Activated naive CD8-positive, alpha-beta T cell (primary cell): ENCODE results near the gene NES.

Experiments used
- H3K27ac Mint-ChIP-seq: one replicate; pipeline ENCODE4 v1.8.0; 2021; ENCODE audit warnings: mixed read lengths
- H3K27me3 Mint-ChIP-seq: one replicate; pipeline ENCODE4 v1.8.0; 2021; ENCODE audit warnings: mixed read lengths
- H3K36me3 Mint-ChIP-seq: one replicate; pipeline ENCODE4 v1.8.0; 2021; ENCODE audit warnings: mixed read lengths
- H3K4me1 Mint-ChIP-seq: one replicate; pipeline ENCODE4 v1.8.0; 2021; ENCODE audit warnings: low read depth, mixed read lengths
- H3K4me3 Mint-ChIP-seq: one replicate; pipeline ENCODE4 v1.8.0; 2021; ENCODE audit warnings: mild to moderate bottlenecking, mixed read lengths
- H3K9me3 Mint-ChIP-seq: one replicate; pipeline ENCODE4 v1.8.0; 2021; ENCODE audit warnings: low read depth, mixed read lengths

NES gene

GRCh38 chr1:156676114-156676819 is 940 bp downstream of the NES start:
- H3K27me3 Mint-ChIP-seq: peaks cover 25% of the 10 kb centered on the region
- no peaks in the 10 kb centered on the region for H3K9me3 Mint-ChIP-seq
- H3K27ac Mint-ChIP-seq: no peak overlapping the region
- peaks cover 2% of the 10 kb centered on the region for H3K36me3 Mint-ChIP-seq
- H3K4me3 Mint-ChIP-seq: no peak overlapping the region
- peaks cover 12% of the 10 kb centered on the region for H3K4me1 Mint-ChIP-seq

DNA sequence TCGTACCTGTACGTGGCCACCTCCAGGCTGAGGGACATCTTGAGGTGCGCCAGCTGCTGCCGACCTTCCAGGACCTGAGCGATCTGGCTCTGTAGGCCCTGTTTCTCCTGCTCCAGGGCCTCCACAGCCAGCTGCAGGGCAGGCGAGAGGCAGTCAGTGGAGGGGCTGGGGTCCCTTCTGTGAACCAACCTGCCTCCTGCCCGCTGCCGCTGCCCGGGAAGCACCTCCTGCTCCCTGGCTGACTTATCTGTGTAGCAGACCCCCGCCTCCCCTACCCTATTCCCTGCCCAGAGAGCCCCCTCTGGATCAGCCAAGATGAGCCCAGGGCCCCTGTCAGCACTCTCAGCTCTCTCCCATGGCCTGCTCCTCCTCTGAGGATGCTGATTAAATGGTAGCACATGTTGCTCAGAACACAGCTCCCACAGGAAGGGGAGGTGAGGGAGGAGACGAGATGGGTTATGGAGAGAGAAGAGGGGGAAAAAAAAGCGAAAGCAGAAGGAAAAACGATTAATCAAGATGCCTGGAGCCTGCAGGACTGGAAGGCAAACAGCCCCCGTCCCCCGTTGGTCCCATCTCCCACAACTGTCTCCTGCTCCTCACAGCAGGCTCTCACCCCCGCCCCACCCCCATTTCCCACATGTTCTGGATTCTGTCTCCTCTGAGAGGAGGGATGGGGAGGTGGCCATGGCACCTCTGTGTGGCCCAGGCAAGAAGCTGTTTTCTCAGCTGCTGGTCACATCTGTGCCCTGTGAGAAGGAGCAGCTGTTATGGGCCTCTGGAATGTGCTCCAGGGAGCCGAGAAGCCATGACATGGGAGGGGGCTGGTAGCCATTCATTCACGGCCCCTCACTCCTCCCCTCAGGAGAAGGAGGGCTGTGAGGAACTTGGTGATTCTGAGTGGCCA is 1.7 kb downstream of the NES start:
- H3K9me3 Mint-ChIP-seq: no peaks in the 10 kb centered on the region
- H3K27me3 Mint-ChIP-seq: peaks cover 24% of the 10 kb centered on the region
- no peak overlapping the region for H3K4me3 Mint-ChIP-seq

GRCh38 chr1:156673387-156674121 is 3.7 kb downstream of the NES start:
- Mint-ChIP-seq H3K27me3 (peaks cover 15% of the 10 kb centered on the region), H3K27ac (no peak overlapping the region), H3K4me1 (peaks cover 12% of the 10 kb centered on the region), H3K9me3 (no peaks in the 10 kb centered on the region), H3K4me3 (no peak overlapping the region), H3K36me3 (peaks cover 2% of the 10 kb centered on the region)

More for the DNA sequence above, 1.7 kb downstream of the NES start:
- Mint-ChIP-seq H3K36me3 (peaks cover 2% of the 10 kb centered on the region), H3K27ac (no peak overlapping the region), H3K4me1 (peaks cover 12% of the 10 kb centered on the region)

DNA sequence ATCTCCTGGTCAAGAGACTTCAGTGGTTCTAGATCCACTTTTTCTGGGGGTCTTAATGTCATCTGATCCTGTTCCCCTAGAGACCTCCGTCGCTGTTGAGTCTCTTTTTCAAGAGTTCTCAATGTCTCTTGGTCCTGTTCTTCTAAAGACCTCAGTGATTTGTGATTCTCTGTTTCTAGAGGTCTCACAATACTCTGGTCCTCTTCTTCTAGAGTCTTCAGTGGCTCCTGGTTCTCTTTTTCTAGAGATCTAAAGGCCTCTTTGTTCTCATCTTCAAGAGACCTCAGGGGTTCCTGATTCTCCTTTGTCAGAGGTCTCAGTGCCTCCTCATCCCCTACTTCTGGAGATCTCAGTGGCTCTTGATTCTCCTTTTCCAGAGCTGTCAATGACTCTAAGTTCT is 5.4 kb downstream of the NES start:
- Mint-ChIP-seq H3K4me3 (no peak overlapping the region), H3K27ac (no peak overlapping the region), H3K27me3 (peaks cover 4% of the 10 kb centered on the region), H3K36me3 (no peaks in the 10 kb centered on the region), H3K9me3 (no peaks in the 10 kb centered on the region), H3K4me1 (no peaks in the 10 kb centered on the region)

GRCh38 chr1:156670791-156671190 is 6.4 kb downstream of the NES start:
- Mint-ChIP-seq H3K36me3 (no peaks in the 10 kb centered on the region), H3K27me3 (peaks cover 4% of the 10 kb centered on the region), H3K9me3 (no peaks in the 10 kb centered on the region), H3K4me1 (no peaks in the 10 kb centered on the region), H3K27ac (no peak overlapping the region), H3K4me3 (no peak overlapping the region)

DNA sequence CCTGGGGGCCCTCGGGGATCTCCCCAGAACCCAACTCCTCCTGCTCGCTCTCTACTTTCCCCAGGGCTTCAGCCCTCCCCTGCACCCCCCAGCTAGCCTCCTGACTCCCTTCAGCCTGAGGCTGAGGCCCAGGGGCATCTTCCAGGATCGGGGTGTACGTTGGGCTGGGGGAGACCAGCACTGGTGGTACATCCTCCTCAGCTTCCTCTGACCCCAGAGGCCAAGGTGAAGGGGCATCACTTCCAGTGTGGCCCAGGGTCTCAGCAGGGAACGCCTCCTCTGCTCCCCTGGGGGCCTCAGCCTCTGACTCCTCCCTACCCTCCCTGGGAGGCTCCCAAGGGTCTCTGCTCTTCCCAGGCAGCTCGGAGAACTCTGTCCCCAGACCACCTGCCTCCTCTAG is 6.8 kb downstream of the NES start:
- Mint-ChIP-seq H3K27ac (no peak overlapping the region), H3K9me3 (no peaks in the 10 kb centered on the region), H3K27me3 (peaks cover 3% of the 10 kb centered on the region), H3K36me3 (no peaks in the 10 kb centered on the region), H3K4me3 (no peak overlapping the region), H3K4me1 (no peaks in the 10 kb centered on the region)

DNA sequence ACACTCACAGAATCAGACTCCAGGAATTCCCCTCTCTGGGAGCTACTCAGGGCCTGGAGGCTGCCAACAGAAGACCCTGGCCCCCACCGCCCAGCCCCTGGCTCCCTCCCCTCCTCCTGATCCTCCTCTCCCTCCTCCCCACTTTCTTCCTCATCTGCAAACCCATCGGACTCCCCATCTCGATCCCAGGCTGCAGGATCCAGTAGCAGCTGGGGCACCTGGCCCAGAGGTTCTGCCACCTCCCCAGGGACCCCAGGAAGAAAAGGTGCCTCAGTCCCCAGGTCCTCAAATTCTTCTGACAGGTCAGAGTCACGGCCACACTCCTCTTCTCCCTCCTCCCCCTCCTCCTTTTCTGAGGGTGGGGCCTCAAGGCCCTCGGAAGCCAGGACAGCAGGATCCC is 7.4 kb downstream of the NES start:
- no peak overlapping the region for H3K4me3 Mint-ChIP-seq

GRCh38 chr1:156668801-156669637 is 8.2 kb downstream of the NES start:
- H3K36me3 Mint-ChIP-seq: no peaks in the 10 kb centered on the region
- no peaks in the 10 kb centered on the region for H3K27me3 Mint-ChIP-seq
- H3K4me1 Mint-ChIP-seq: no peaks in the 10 kb centered on the region
- no peak overlapping the region for H3K4me3 Mint-ChIP-seq
- H3K9me3 Mint-ChIP-seq: no peaks in the 10 kb centered on the region
- no peak overlapping the region for H3K27ac Mint-ChIP-seq

More for the DNA sequence above, 7.4 kb downstream of the NES start:
- Mint-ChIP-seq H3K4me1 (no peaks in the 10 kb centered on the region), H3K9me3 (no peaks in the 10 kb centered on the region), H3K27ac (no peak overlapping the region), H3K27me3 (peaks cover 2% of the 10 kb centered on the region), H3K36me3 (no peaks in the 10 kb centered on the region)

- no peaks in the 10 kb centered on the region for H3K9me3 Mint-ChIP-seq
- H3K4me1 Mint-ChIP-seq: no peaks in the 10 kb centered on the region
- H3K36me3 Mint-ChIP-seq: no peaks in the 10 kb centered on the region
- H3K4me3 Mint-ChIP-seq: no peak overlapping the region
- no peaks in the 10 kb centered on the region for H3K27me3 Mint-ChIP-seq
- H3K27ac Mint-ChIP-seq: no peak overlapping the region
These were observed 9.1 kb downstream of the NES start for GRCh38 chr1:156667968-156668709.

GRCh38 chr1:156667610-156667967 is 9.6 kb downstream of the NES start:
- no peaks in the 10 kb centered on the region for H3K27me3 Mint-ChIP-seq

DNA sequence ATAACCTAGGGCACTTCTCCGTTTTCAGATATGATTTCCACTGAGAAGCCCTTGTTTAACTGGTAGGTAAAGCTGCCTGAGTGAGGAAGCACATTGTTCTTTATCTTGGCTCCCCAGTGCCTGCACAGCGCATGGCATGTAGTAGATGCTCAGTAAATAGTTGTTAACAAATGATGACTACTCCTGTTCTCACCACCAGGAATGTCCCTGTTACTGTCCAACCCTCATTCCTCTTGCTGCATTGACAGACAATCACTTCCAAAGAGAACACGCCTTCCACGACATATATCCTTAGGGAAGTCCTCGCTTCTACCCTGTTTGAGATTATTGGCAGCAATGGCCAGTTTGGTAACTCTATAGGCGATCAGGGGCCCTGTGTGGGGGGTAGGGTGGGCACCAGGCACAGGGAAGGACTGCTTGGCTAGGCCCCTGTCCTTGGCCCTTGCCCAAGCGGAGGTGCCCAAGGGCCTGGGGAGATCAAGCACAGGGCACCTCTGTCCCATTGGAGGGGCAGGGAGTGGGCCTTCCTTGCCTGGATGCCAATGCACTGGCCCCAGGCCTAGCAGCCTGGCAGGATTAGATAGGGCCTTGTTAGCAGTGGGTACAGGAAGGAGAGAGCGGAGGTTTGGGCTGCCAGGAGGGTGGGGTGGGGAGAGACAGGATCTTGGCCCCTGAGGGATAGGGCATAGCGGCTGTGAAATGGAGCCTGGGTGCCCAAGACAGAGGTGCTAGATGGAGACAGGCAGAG is 10.2 kb downstream of the NES start:
- no peaks in the 10 kb centered on the region for H3K9me3 Mint-ChIP-seq
- H3K27me3 Mint-ChIP-seq: no peaks in the 10 kb centered on the region
- no peak overlapping the region for H3K27ac Mint-ChIP-seq
- no peaks in the 10 kb centered on the region for H3K36me3 Mint-ChIP-seq
- H3K4me1 Mint-ChIP-seq: peaks cover 2% of the 10 kb centered on the region
- no peak overlapping the region for H3K4me3 Mint-ChIP-seq

More at GRCh38 chr1:156667610-156667967, 9.6 kb downstream of the NES start:
- no peaks in the 10 kb centered on the region for H3K4me1 Mint-ChIP-seq
- H3K9me3 Mint-ChIP-seq: no peaks in the 10 kb centered on the region
- H3K27ac Mint-ChIP-seq: no peak overlapping the region
- no peaks in the 10 kb centered on the region for H3K36me3 Mint-ChIP-seq
- no peak overlapping the region for H3K4me3 Mint-ChIP-seq

GRCh38 chr1:156665539-156665938 is 11.7 kb downstream of the NES start:
- Mint-ChIP-seq H3K4me1 (peaks cover 14% of the 10 kb centered on the region), H3K27ac (no peak overlapping the region), H3K9me3 (no peaks in the 10 kb centered on the region), H3K4me3 (no peak overlapping the region), H3K36me3 (no peaks in the 10 kb centered on the region), H3K27me3 (no peaks in the 10 kb centered on the region)

DNA sequence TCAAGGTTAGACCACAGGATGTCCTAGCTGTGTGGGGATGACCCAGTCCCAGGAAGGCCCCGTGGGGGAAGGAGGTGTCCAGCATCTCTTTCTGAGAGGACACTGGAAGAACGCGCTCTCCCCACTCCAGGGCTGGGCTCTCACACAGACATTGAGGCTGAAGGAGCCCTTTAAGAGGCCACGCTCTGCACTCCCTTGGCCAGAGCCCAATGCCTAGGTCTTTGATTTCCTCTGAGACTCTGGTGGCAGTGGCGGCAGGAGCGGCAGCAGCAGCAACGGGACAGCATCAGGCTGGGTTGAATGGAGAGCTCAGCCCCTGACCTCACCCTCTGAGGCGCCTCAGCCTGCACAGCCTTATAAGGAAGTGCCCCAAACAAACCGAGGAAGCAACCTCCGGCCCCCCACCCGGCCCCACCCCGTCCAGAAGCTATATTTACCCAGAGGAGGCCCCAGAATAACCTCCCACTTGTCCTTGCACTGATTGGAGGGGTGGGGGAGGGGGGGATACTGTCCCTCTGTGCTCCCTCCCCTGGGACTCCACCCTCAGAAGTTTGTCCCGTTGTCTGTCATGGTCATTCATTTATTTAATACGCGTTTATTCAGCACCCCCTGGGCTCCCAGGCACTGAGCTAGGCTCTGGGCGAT is 12.3 kb downstream of the NES start:
- Mint-ChIP-seq H3K4me3 (no peak overlapping the region), H3K27ac (no peak overlapping the region), H3K36me3 (no peaks in the 10 kb centered on the region), H3K27me3 (no peaks in the 10 kb centered on the region), H3K9me3 (no peaks in the 10 kb centered on the region), H3K4me1 (peaks cover 19% of the 10 kb centered on the region)
